Lung (tissue), 12 donors: Measurements from ENCODE around the gene SLC7A5. TPM values are rescaled to one million over a fixed set of nuclear protein-coding genes. Genes with fewer than 3 reads are reported as not detected.
"Not testable (repeated sequence)": the region's sequence is repeated elsewhere in the genome, so short reads cannot be mapped to it uniquely, and the experiment has no call there.

Source experiments
- ATAC-seq: fragments of 200-7000 bp; cut with Tn5 transposase; one replicate; pipeline ENCODE4 v1.9.1; 2020; ENCODE audit warnings: moderate number of reproducible peaks; ENCODE audit not compliant: insufficient read depth, low FRiP score
- DNase-seq, 3 donors: peaks; one replicate each; pipeline ENCODE4 v3.0.0-alpha.2; 2013 to 2017
- H3K27ac ChIP-seq, 2 donors: one replicate each; pipeline ENCODE4 v1.5.1; 2013; ENCODE audit warnings: mild to moderate bottlenecking in 2 of 2, moderate library complexity in 2 of 2, control low read depth in 1 of 2, inconsistent platforms in 1 of 2, low read depth in 1 of 2, low read length in 1 of 2
- H3K27me3 ChIP-seq, 3 donors: one replicate each; pipeline ENCODE4 v1.5.1; 2013; ENCODE audit warnings: low read length in 2 of 3; ENCODE audit not compliant: control insufficient read depth in 3 of 3, insufficient read depth in 3 of 3
- H3K36me3 ChIP-seq, 4 donors: one replicate each; pipeline ENCODE4 v1.5.1; 2013; ENCODE audit warnings: low read length in 4 of 4, mild to moderate bottlenecking in 1 of 4, moderate library complexity in 1 of 4; ENCODE audit not compliant: control insufficient read depth in 4 of 4, insufficient read depth in 4 of 4
- H3K4me1 ChIP-seq, 5 donors: one replicate each; pipeline ENCODE4 v1.5.1; 2013; ENCODE audit warnings: low read length in 5 of 5, mild to moderate bottlenecking in 2 of 5, moderate library complexity in 1 of 5; ENCODE audit not compliant: control insufficient read depth in 5 of 5, insufficient read depth in 5 of 5
- H3K4me3 ChIP-seq: one replicate; pipeline ENCODE4 v1.5.1; 2013; ENCODE audit warnings: mild to moderate bottlenecking, control low read depth, moderate library complexity
- H3K9ac ChIP-seq, 2 donors: one replicate each; pipeline ENCODE4 v1.5.1; 2013; ENCODE audit warnings: low read length in 2 of 2, control low read depth in 1 of 2; ENCODE audit not compliant: insufficient read depth in 1 of 2
- H3K9me3 ChIP-seq, 4 donors: one replicate each; pipeline ENCODE4 v1.5.1; 2013; ENCODE audit warnings: low read length in 3 of 4, mild to moderate bottlenecking in 1 of 4, moderate library complexity in 1 of 4; ENCODE audit not compliant: control insufficient read depth in 4 of 4, insufficient read depth in 3 of 4
- WGBS, 2 donors: extraction: QIAGEN DNeasy Blood & Tissue Kit; methylation state at CpG; one replicate each; pipeline ENCODE4 v1.1.7; 2013; 5-methylcytosine and 5-hydroxymethylcytosine counted together
- polyA plus RNA-seq, 2 donors: library from polyadenylated mRNA; stranded (reverse); fragments of 200-250 nt; gene quantifications; one replicate each; pipeline ENCODE4 v1.2.1, GENCODE V29; 2013
- total RNA-seq, 2 donors: library from RNA; depleted of rRNA in 1 of 2; stranded (reverse); fragments of >200 nt in 1 of 2; gene quantifications; one replicate each; pipeline ENCODE4 v1.2.1, GENCODE V29; 2014 to 2021
- TF ChIP-seq, protein P1 (sequence below): IDR thresholded peaks from 2 replicates; pipeline ENCODE4 v1.5.1; 2012; ENCODE audit warnings: mild to moderate bottlenecking; ENCODE audit errors: control extremely low read depth, extremely low read depth
- donor health status: control.
- donor health status: control.
- donor health status: Bipolar disorder and iron deficiency.
- donor health status: healthy.
- donor health status: DM: yes; HTN: yes; CAD: no.

The SLC7A5 gene
- total and polyA plus RNA-seq, 4 donors = 4.0 to 36.1 (median 19.8) TPM

GRCh38 chr16:87878704-87879103 lies 9.4 kb upstream of the SLC7A5 start:
- TF ChIP-seq, protein P1, sequence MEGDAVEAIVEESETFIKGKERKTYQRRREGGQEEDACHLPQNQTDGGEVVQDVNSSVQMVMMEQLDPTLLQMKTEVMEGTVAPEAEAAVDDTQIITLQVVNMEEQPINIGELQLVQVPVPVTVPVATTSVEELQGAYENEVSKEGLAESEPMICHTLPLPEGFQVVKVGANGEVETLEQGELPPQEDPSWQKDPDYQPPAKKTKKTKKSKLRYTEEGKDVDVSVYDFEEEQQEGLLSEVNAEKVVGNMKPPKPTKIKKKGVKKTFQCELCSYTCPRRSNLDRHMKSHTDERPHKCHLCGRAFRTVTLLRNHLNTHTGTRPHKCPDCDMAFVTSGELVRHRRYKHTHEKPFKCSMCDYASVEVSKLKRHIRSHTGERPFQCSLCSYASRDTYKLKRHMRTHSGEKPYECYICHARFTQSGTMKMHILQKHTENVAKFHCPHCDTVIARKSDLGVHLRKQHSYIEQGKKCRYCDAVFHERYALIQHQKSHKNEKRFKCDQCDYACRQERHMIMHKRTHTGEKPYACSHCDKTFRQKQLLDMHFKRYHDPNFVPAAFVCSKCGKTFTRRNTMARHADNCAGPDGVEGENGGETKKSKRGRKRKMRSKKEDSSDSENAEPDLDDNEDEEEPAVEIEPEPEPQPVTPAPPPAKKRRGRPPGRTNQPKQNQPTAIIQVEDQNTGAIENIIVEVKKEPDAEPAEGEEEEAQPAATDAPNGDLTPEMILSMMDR = no peak
- ATAC-seq = no peak
- H3K27ac ChIP-seq = no peak overlapping the region
- peaks cover 0 to 16% (median 7%) of the 10 kb centered on the region in 3 donors for H3K27me3 ChIP-seq
- H3K9ac ChIP-seq = no peak overlapping the region
- no peak overlapping the region for H3K4me3 ChIP-seq
- peaks cover 0 to 11% (median 0%) of the 10 kb centered on the region in 4 donors for H3K9me3 ChIP-seq
- H3K4me1 ChIP-seq = peaks cover 0 to 15% (median 0%) of the 10 kb centered on the region in 5 donors
- no peak for DNase-seq
- no peaks in the 10 kb centered on the region for H3K36me3 ChIP-seq
- 68 to 80% methylated on average over 5 of the region's 5 CpGs for WGBS, 2 donors

DNA sequence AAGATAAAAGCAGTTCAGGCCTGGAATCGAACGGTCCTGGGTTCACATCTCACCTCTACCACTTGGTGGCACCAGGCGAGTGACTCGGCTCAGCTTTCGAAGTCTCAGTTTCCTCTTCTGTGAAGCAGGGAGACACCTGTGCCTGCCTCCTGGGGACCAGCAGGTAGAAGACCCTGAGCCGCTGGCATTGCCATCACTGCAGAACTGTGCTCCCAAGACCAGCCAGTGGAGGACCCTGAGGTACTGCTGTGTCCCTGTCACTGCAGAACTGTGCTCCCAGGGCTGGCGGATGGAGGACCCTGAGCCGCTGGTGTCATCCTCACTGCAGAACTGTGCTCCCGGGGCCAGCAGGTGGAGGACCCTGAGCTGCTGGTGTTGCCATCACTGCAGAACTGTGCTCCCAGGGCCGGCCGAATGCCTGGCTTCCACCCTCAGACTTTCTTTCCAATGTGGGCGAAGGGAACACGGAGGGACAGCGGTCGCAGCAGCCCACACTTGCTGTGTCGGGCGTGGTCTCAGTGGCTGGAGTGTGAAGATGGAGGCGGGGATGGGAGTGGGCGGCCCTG lies 8.7 kb upstream of the SLC7A5 start:
- H3K27me3 ChIP-seq = peaks cover 0 to 16% (median 7%) of the 10 kb centered on the region in 3 donors
- no peak for DNase-seq
- 84 to 86% methylated on average over 19 of the region's 19 CpGs for WGBS, 2 donors
- no peak for ATAC-seq
- H3K4me3 ChIP-seq = no peak overlapping the region
- no peak overlapping the region for H3K27ac ChIP-seq
- no peaks in the 10 kb centered on the region for H3K36me3 ChIP-seq
- H3K9ac ChIP-seq = no peak overlapping the region
- peaks cover 0 to 15% (median 0%) of the 10 kb centered on the region in 5 donors for H3K4me1 ChIP-seq
- H3K9me3 ChIP-seq = peaks cover 0 to 11% (median 0%) of the 10 kb centered on the region in 4 donors
- TF ChIP-seq, protein P1 = no peak

- H3K36me3 ChIP-seq = no peaks in the 10 kb centered on the region
- H3K9ac ChIP-seq = no peak overlapping the region
- H3K9me3 ChIP-seq = peaks cover 0 to 6% (median 0%) of the 10 kb centered on the region in 4 donors
- peaks cover 0 to 9% (median 7%) of the 10 kb centered on the region in 3 donors for H3K27me3 ChIP-seq
- no peak overlapping the region for H3K4me3 ChIP-seq
- TF ChIP-seq, protein P1 = no peak
- H3K27ac ChIP-seq = no peak overlapping the region
- DNase-seq (no peak), ATAC-seq (no peak)
- peaks cover 0 to 11% (median 3%) of the 10 kb centered on the region in 5 donors for H3K4me1 ChIP-seq
- WGBS, 2 donors = 34 to 42% methylated on average over 24 of the region's 24 CpGs
Observed at GRCh38 chr16:87874639-87875427, 5.5 kb upstream of the SLC7A5 start.

DNA sequence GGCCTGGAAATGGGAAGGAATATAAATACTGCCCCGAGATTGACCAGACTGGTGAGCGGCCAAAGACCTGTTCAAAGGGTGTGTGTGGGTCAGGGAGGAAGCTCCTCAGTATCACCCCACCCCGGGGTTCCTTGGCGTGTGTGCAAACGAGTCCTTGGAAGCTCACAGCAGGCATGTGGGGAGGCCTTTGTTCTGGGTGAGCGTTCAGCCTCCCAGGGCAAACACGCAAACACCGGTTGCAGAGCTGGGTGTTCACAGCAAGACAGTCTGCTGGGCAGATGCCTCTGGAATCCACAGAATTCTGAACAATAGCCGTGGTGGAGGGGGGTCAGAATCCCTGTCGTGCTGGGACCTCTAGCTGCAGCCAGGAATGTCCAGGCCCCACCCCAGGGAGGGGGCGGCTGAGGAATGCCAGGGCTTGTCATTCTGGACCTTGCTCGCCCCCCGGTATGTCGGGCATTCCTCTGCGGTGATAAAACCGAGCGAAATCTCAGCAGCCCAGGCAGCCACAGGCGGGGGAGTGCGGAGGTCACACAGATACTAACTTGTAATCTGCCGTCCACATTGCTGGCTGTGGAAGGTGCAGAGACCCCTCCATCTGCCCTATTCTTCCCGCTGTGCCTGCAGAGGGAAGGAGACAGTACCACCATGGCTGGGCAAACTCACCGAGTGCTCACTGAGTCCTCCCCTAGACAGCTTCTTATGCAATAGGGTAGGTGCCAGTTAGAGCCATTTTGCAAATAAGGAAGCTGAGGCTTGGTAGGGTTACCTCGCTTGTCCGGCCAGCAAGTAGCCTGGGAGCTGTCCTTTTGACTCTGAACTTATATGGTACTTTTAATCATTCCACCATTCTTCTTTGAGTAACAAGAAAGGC lies 1.3 kb upstream of the SLC7A5 start:
- not testable (repeated sequence) for H3K9ac ChIP-seq, H3K4me3 ChIP-seq, DNase-seq, H3K9me3 ChIP-seq, H3K36me3 ChIP-seq, ATAC-seq, H3K27me3 ChIP-seq
- 61 to 69% methylated on average over 22 to 24 of the region's 24 CpGs for WGBS, 2 donors
- Histone ChIP-seq H3K27ac (peak overlapping the region in 1 of 2 donors; percentile 81), H3K4me1 (peaks cover 0 to 17% (median 5%) of the 10 kb centered on the region in 5 donors)

- H3K9me3 ChIP-seq, H3K36me3 ChIP-seq, H3K9ac ChIP-seq, H3K4me3 ChIP-seq, H3K27me3 ChIP-seq, ATAC-seq, DNase-seq, H3K27ac ChIP-seq: not testable (repeated sequence)
- WGBS, 2 donors = 79 to 85% methylated on average over 14 to 18 of the region's 18 CpGs
- peaks cover 0 to 14% (median 5%) of the 10 kb centered on the region in 5 donors for H3K4me1 ChIP-seq
Observed at GRCh38 chr16:87869879-87870417, 641 bp upstream of the SLC7A5 start.
